Fibroblast of skin of right quadriceps (primary cell): ENCODE results near the gene AGXT.

Source experiments
- DNase-seq: peaks from one replicate; pipeline ENCODE4 v3.0.0-alpha.2; 2013

Gene AGXT

GRCh38 chr2:240899468-240899865, 30.8 kb downstream of the AGXT start:
- DNase-seq = no peak

- no peak for DNase-seq
Observed at GRCh38 chr2:240900141-240900860, 31.7 kb downstream of the AGXT start.

GRCh38 chr2:240901986-240902614, 33.5 kb downstream of the AGXT start:
- DNase-seq = no peak

- no peak for DNase-seq
Observed at GRCh38 chr2:240902615-240903041, 34.0 kb downstream of the AGXT start.

GRCh38 chr2:240903191-240904060, 34.8 kb downstream of the AGXT start:
- DNase-seq = no peak

GRCh38 chr2:240904216-240905175, 35.9 kb downstream of the AGXT start:
- no peak for DNase-seq

GRCh38 chr2:240905176-240905781, 36.7 kb downstream of the AGXT start:
- DNase-seq = no peak

- no peak for DNase-seq
Observed at GRCh38 chr2:240906141-240906910, 37.7 kb downstream of the AGXT start, which contains the start of gene CROCC2. TSS of gene CROCC2 (plus strand) at chr2:240906336. CDS start at chr2:240906514, 178 bp downstream.

- DNase-seq = no peak
Observed at GRCh38 chr2:240906911-240907590, 38.4 kb downstream of the AGXT start.

GRCh38 chr2:240909216-240909974, 40.8 kb downstream of the AGXT start:
- no peak for DNase-seq

- DNase-seq = no peak
Observed at GRCh38 chr2:240911641-240912265, 43.1 kb downstream of the AGXT start.

GRCh38 chr2:240912878-240913809, 44.5 kb downstream of the AGXT start:
- DNase-seq = peak; percentile 45

GRCh38 chr2:240913810-240914644, 45.4 kb downstream of the AGXT start:
- DNase-seq = peak; percentile 48

GRCh38 chr2:240914645-240915525, 46.3 kb downstream of the AGXT start:
- DNase-seq = no peak

GRCh38 chr2:240915526-240916341, 47.1 kb downstream of the AGXT start:
- no peak for DNase-seq
